Measurements from ENCODE around the gene CREG1.

The CREG1 gene

DNA sequence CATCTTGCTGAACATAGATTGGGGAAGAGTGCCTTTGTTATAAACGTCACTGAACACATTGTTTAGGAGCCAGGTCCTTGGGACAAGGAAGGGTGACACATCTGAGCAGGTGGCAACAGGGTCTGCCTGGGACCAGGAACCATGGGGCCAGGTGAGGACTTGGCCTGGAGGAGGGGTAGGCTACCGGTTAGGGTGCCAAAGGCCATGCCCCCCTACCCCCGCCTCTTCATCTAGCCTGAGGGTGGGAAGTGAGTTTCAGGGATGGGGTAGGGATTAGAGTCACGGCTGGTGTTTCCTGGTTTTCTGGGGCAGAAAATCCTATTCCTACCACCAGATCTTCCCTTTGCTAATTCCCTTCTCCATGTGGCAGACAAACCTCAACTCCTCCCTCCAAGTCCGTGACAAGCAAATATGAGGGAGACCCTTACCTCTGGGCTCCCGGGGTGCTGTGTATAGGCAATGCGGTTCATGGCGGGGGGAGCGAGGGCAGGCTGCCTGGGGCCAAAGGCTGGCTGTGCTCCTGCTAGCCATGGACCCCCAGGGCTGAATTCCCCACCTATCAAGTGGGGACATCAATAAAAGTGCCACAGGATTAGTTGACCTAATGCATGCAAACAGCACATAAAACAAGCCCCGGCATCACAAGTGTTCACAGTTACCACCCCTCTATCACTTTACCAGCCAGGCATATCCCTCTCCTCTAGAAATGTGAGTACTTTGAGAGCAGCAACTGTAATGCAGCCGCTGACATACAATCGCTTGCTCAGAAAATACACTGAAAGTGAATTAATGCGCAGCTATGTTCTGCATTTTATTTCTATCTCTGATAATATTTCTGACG, 49.7 kb downstream of the CREG1 start:
- TF ChIP-seq, protein P1, sequence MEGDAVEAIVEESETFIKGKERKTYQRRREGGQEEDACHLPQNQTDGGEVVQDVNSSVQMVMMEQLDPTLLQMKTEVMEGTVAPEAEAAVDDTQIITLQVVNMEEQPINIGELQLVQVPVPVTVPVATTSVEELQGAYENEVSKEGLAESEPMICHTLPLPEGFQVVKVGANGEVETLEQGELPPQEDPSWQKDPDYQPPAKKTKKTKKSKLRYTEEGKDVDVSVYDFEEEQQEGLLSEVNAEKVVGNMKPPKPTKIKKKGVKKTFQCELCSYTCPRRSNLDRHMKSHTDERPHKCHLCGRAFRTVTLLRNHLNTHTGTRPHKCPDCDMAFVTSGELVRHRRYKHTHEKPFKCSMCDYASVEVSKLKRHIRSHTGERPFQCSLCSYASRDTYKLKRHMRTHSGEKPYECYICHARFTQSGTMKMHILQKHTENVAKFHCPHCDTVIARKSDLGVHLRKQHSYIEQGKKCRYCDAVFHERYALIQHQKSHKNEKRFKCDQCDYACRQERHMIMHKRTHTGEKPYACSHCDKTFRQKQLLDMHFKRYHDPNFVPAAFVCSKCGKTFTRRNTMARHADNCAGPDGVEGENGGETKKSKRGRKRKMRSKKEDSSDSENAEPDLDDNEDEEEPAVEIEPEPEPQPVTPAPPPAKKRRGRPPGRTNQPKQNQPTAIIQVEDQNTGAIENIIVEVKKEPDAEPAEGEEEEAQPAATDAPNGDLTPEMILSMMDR (IDR thresholded peaks at IDR 0.05): no peak

DNA sequence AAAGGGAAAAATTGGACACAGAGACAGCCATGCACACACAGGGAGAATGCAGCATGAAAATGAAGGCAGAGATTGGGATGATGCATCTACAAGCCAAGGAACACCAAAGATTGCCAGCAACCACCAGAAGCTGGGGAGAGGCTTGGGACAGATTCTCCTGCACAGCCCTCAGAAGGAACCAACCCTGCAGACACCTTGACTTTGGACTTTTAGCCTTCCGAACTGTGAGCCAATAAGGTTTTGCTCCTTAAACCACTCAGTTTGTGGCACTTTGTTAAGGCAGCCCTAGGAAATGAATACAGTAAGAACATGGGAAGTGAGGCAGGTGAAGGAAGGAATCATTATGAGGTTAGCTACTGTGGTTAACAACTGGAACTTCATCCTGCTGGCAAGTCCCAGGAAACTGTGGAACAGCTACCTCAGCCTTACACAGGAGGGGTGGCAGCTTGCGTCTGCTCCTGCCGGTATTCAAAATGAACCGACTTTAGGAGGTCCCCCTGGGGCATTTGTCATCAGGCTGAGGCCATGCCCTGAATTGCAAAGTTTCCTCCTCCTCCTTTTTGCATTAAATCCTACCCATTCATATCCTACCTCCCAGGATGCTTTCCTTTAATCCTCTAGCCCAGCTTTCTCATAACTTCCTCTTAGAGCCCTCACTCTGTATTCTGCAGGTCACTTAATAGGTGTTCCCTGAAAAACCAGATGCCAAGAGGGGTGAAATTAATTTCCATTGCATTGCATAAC, 50.7 kb downstream of the CREG1 start:
- TF ChIP-seq, protein P1 (IDR thresholded peaks at IDR 0.05): no peak

DNA sequence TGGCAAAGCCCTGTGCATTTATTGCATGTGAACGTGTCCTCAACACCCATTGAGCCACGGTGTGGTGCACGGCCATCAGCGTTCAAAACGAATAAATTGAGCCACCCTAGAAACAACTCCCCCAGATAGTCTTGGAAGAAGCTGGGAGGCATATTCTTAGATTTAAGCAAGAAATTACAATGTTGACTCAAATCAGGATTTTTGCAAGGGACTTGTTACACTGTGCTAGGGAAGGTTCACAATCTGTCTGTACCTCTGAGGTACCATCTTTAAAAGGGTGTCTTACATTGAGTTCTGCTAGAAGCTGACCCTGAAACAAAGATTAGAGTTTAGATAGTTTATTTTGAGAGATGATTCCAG, 51.4 kb downstream of the CREG1 start:
- TF ChIP-seq, protein P1 (IDR thresholded peaks at IDR 0.05): no peak

DNA sequence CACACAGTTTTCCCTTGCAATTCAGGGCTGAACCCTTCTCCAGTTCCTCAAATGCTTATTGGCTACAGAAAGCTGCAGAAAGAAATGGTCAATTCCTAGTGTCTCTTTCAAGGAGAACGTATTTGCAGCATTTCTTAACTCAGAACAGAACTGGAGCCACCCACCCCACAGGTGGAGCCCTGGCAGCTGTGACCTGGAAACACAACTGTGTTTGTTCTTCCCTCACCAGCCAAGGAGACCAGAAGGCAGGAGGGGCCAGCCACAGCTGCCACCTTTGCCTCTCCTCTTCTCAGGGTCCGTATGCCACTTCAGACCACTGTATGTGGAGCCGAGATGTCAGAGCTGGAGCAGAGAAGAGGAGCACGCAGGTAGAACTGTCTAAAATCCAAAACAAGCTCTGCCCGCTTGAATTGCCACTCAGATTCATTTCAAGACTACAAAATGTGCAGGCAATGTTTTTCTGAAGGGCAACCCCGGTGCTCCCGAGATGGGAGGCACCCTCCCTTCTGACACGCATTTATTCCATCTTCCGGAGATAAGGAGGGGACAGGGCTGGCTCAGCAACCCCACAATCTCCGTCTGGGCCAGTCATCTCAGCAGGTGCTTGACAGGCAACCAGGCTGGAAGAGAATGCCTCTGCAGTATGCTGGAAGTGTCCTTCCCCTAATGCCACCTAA, 51.9 kb downstream of the CREG1 start:
- TF ChIP-seq, protein P1 (IDR thresholded peaks at IDR 0.05): no peak

DNA sequence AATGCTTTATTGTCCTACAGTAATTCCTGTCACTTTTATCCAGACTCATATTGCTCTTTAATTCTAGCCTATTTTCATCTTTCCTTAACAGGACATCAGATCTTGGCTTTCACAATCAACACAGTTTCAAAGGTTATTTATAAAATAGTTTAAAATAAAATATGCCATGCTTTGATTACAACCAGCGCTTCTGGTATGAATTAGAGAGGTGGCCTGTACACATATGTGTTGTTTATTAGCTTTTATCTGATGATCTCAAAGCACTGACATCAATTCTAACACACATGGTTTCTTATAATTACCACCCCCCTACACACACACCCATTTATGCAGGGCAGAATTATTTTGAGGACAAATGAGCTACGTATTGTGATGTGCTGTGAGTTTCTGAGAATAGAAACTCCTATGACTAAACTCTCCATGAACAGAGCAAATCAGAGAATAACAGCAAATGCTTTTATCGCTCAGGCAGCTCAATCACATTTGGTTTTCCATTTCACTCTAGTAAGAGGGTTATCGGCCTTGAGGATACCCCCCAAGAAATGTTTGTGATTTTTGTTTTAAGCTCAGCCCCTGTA, 53.2 kb downstream of the CREG1 start:
- TF ChIP-seq, protein P1 (IDR thresholded peaks at IDR 0.05): no peak

DNA sequence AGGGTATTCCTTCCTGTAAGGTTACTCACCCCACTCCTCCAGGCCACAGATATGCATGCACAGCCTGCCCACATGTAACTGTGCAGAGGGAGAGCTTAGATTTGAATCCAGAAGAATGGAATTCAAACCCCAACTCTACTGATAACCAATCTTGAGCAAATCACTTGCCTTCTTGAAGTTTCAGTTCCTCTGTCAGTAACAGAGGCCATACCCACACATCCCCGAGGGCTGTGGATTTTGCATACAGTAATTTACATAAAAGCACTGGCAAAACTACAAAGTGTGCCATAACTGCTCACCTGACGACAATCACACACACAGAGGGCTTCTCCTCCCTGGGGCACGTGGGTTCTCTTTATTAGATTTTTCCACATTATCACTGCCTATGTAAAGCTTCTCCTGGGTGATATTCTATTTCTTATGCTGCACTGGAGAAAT, 53.9 kb downstream of the CREG1 start:
- TF ChIP-seq, protein P1 (IDR thresholded peaks at IDR 0.05): no peak

DNA sequence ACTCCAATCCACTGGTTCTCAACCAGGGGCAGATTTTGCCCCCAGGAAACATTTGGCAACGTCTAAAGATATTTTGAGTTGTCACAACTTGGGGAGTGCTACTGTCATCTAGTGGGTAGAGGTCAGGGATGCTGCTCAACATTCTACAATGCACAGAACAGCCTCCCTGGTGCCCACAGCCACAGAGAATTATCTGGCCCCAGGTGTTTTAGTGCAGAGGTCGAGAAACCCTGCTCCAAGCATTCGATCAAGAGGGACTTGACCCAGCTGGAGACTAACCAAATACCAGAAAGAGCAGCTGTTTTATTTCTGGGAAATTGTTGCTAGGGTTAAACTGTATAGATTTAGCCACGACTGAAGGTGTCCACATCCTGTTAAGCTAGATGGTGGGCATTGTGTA, 54.5 kb downstream of the CREG1 start:
- TF ChIP-seq, protein P1 (IDR thresholded peaks at IDR 0.05): no peak

Data from LNCAP (cell line).